LHCN-M2 (cell line): Measurements from ENCODE around the gene CMC4. TPM values are rescaled to one million over a fixed set of nuclear protein-coding genes. Genes with fewer than 3 reads are reported as not detected.

Experiments used
- total RNA-seq: library from RNA; depleted of rRNA; stranded (reverse); fragments of >200 nt; gene quantifications from 2 replicates; pipeline ENCODE4 v1.2.3, GENCODE V29; 2014; rRNA removed

CMC4 gene
- total RNA-seq, 1 experiment from 2014 or later: 23.2 TPM

Other genes starting within 250 kb of the CMC4 start
- gene SMIM9, start 236.5 kb downstream of the CMC4 start, total RNA-seq: not detected in 2 replicates
- gene F8A1, start 184.8 kb downstream of the CMC4 start, total RNA-seq: 2.6 and 3.6 TPM in 2 replicates
- 7.8 and 11.4 TPM in 2 replicates for gene F8, start 48.4 kb downstream of the CMC4 start, total RNA-seq
- 38.0 and 40.6 TPM in 2 replicates for gene FUNDC2, start 44.3 kb downstream of the CMC4 start, total RNA-seq
- gene MTCP1, start within 50 bp of the CMC4 start, total RNA-seq: 2.0 and 7.2 TPM in 2 replicates
- 8.3 and 14.8 TPM in 2 replicates for gene BRCC3, start 372 bp upstream of the CMC4 start, total RNA-seq
- gene VBP1, start 145.3 kb upstream of the CMC4 start, total RNA-seq: 94.2 and 98.0 TPM in 2 replicates
- gene RAB39B, start 193.4 kb upstream of the CMC4 start, total RNA-seq: 0.06 and 0.19 TPM in 2 replicates